Measurements from ENCODE around the gene ZNF28. TPM values are rescaled to one million over a fixed set of nuclear protein-coding genes. Genes with fewer than 3 reads are reported as not detected.

Gene ZNF28
- total RNA-seq, 2 experiments from 2014 or later: 9.7 to 11.6 TPM

DNA sequence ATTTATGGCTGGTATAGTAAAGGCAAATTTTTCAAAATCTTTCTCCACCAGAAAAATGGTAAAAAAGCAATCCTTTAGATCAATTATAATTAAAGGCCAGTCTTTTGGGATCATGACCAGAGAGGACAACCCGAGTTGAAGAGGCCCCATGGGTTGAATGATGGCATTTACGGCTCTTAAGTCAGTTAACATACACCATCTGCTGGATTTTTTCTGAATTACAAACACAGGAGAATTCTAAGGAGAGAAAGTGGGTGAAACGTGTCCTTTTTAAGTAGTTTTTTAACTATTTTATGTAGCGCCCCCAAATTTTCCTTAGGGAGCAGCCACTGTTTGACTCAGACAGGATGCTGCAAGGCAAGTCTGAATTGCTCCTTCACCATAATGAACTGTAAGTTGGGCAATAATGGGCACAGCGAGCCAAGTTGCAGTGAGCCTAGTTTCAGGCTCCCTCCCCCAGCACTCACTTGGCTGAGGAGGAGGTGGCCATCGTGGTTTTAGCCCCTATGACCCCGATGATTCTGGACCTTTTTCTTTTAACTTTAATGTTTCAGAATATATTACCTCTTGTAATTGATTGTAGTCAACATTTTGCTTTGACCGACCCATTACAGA, 73.0 kb downstream of the ZNF28 start:
- ATAC-seq (peak; percentile 66), DNase-seq (peak; percentile 14)
- ChIA-PET POLR2A (no interaction called here), CTCF (no interaction called here)
- Mint-ChIP-seq H3K27ac (no peak overlapping the region), H3K9me3 (no peaks in the 10 kb centered on the region), H3K4me1 (ENCODE audit: low read depth) (peaks cover 8% of the 10 kb centered on the region), H3K4me3 (no peak overlapping the region), H3K27me3 (no peaks in the 10 kb centered on the region), H3K36me3 (ENCODE audit: low read depth) (no peaks in the 10 kb centered on the region)
- TF ChIP-seq, protein P1, sequence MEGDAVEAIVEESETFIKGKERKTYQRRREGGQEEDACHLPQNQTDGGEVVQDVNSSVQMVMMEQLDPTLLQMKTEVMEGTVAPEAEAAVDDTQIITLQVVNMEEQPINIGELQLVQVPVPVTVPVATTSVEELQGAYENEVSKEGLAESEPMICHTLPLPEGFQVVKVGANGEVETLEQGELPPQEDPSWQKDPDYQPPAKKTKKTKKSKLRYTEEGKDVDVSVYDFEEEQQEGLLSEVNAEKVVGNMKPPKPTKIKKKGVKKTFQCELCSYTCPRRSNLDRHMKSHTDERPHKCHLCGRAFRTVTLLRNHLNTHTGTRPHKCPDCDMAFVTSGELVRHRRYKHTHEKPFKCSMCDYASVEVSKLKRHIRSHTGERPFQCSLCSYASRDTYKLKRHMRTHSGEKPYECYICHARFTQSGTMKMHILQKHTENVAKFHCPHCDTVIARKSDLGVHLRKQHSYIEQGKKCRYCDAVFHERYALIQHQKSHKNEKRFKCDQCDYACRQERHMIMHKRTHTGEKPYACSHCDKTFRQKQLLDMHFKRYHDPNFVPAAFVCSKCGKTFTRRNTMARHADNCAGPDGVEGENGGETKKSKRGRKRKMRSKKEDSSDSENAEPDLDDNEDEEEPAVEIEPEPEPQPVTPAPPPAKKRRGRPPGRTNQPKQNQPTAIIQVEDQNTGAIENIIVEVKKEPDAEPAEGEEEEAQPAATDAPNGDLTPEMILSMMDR (IDR thresholded peaks at IDR 0.05): peak; percentile 77
- intact Hi-C loops (cut with micrococcal nuclease): loop anchor here (5.0 to 10.0 kb wide), 2 partner anchors 406 to 504 kb away; no protein-coding TSS in a partner anchor

Other genes starting within 250 kb of the ZNF28 start
- gene ZNF83, start 183.3 kb downstream of the ZNF28 start, total RNA-seq: 10 to 100 TPM; 27.4 to 31.1 TPM
- gene ZNF611, start 86.6 kb downstream of the ZNF28 start, total RNA-seq: 10 to 100 TPM; 18.4 to 20.9 TPM
- 10 to 100 TPM; 11.2 to 11.7 TPM for gene ZNF600, start 34.8 kb downstream of the ZNF28 start, total RNA-seq
- 10 to 100 TPM; 11.2 to 12.9 TPM for gene ZNF468, start 36.0 kb upstream of the ZNF28 start, total RNA-seq
- 1 to 10 TPM; 7.0 to 9.4 TPM for gene ZNF320, start 76.0 kb upstream of the ZNF28 start, total RNA-seq
- gene ZNF888, start 101.8 kb upstream of the ZNF28 start, total RNA-seq: 1 to 10 TPM; 4.5 to 4.8 TPM
- gene ZNF816, start 141.2 kb upstream of the ZNF28 start, total RNA-seq: 10 to 100 TPM; 10.2 to 12.6 TPM
- gene ERVV-1, start 192.3 kb upstream of the ZNF28 start, total RNA-seq: not detected
- not detected for gene ERVV-2, start 223.1 kb upstream of the ZNF28 start, total RNA-seq